ENCODE measurements around the gene EFS. TPM values are rescaled to one million over a fixed set of nuclear protein-coding genes. Genes with fewer than 3 reads are reported as not detected.

EFS gene
- total and polyA plus RNA-seq, 10 of the 15 experiments (the other 5 are each of a cell fraction or from before 2014, with no cell fraction given) = 0.08 TPM; not detected in 9

DNA sequence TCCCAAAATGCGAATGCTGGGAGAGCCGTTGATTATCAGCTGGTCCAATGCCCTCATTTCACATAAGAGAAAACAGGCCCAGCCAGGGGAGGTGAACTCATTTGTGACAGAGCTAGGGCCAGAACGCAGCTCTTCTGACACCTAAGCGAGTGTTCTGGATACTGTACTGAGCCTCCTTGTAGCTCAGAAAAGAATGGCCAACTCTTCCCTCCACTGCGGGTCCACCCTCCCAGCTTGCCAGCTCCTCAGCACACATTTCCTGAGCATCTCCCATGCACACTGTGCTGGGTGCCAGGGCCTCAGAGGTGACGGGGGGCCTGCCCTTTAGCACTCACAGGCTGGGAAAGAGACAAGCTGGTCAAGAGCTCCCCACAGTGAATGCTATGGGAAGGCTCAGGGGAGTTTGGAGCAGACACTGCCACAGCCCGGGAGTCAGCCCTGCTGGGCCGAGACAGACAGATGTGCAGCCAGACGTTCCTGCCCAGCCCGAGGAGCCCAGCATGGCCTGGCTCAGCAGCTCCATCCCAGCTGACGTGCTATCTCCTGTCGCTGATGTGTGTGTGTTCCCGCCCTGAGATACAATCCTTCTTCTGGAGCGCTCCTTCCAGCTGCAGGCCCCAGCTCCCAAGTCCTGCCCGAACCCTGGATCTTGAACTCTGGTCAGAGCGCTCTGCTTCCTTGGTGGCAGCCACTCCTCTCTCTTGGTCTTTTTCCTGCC lies 15.4 kb upstream of the EFS start:
- no peaks in the 10 kb centered on the region for H3K79me2 ChIP-seq (ENCODE audit: control insufficient read depth, insufficient read depth, low read length)
- intact Hi-C loops (cut with micrococcal nuclease; ENCODE audit: unreplicated experiment) = loop anchor here (1.0 to 2.0 kb wide), 3 partner anchors 52 to 260 kb away; no protein-coding TSS in a partner anchor
- H2AFZ ChIP-seq (ENCODE audit: control insufficient read depth, low read depth, low read length) = no peak overlapping the region
- POLR2A ChIA-PET = no interaction called here
- SMC1A ChIA-PET (ENCODE audit: uncharacterized antibody, unreplicated experiment) = interaction anchor here (0.6 to 2.1 kb wide), 11 partner anchors 54 to 1686 kb away, joined by 3 to 14 read pairs (median 4); partner anchors contain the start of genes HOMEZ and PABPN1
- H3K36me3 ChIP-seq (ENCODE audit: control insufficient read depth in 2 of 2, insufficient read depth in 2 of 2, low read length in 1 of 2) = no peaks in the 10 kb centered on the region
- DNase-seq (ENCODE audit: low read depth, low spot score) (no peak), ATAC-seq (peak; percentile 23), FAIRE-seq (no peak)
- H3K4me3 ChIP-seq = no peak overlapping the region
- RAD21 ChIA-PET (ENCODE audit: unreplicated experiment) = interaction anchor here (0.7 to 2.3 kb wide), 11 partner anchors 51 to 394 kb away, joined by 3 to 9 read pairs (median 5); partner anchors contain the start of gene PABPN1
- H3K4me1 ChIP-seq (ENCODE audit: control insufficient read depth, insufficient read depth, low read length) = no peaks in the 10 kb centered on the region
- H3K9ac ChIP-seq (ENCODE audit: control insufficient read depth, insufficient read depth, low read length) = no peak overlapping the region
- no peaks in the 10 kb centered on the region for H4K20me1 ChIP-seq (ENCODE audit: control insufficient read depth, insufficient read depth)
- 25% methylated on average over 16 of the region's 16 CpGs for WGBS (ENCODE audit: insufficient coverage, insufficient replicate concordance, low lambda C conversion rate, missing lambda C conversion rate)
- H3K4me2 ChIP-seq (ENCODE audit: control insufficient read depth, insufficient read depth) = no peak overlapping the region
- CTCF ChIA-PET = interaction anchor here (0.7 to 5.7 kb wide), 29 partner anchors 10 to 322 kb away, joined by 3 to 52 read pairs (median 4); partner anchors contain the start of gene C14orf119
- no peak overlapping the region for H3K27ac ChIP-seq (ENCODE audit: control insufficient read depth, insufficient read depth)
- no TSS peak for BruUV-seq (replicated peaks)
- H3K27me3 ChIP-seq (replicated peaks in 1 of 2; ENCODE audit: control insufficient read depth in 2 of 2, insufficient read depth in 2 of 2, low read length in 1 of 2) = no peaks in the 10 kb centered on the region; a peak in 1 of 4 replicates
- H3K9me3 ChIP-seq (replicated peaks; ENCODE audit: control insufficient read depth, insufficient read depth, low read length) = no peaks in the 10 kb centered on the region
- in situ Hi-C loops (cut with MboI) = loop anchor here (5.0 kb wide), 1 partner anchor 118 kb away; no protein-coding TSS in a partner anchor
- TF ChIP-seq TCF12 (IDR thresholded peaks at IDR 0.05; ENCODE audit: low read depth, low read length) = no peak
- no peak for TF ChIP-seq FOS (IDR thresholded peaks at IDR 0.05; ENCODE audit: borderline replicate concordance, extremely low read depth, insufficient read length)
- no peak for TF ChIP-seq TCF7 (IDR thresholded peaks at IDR 0.05; ENCODE audit: borderline replicate concordance)
- TF ChIP-seq PAX8 (IDR thresholded peaks at IDR 0.05) = no peak
- TF ChIP-seq KLF5 (IDR thresholded peaks at IDR 0.05; ENCODE audit: partially characterized antibody) = no peak
- TF ChIP-seq, protein P1, sequence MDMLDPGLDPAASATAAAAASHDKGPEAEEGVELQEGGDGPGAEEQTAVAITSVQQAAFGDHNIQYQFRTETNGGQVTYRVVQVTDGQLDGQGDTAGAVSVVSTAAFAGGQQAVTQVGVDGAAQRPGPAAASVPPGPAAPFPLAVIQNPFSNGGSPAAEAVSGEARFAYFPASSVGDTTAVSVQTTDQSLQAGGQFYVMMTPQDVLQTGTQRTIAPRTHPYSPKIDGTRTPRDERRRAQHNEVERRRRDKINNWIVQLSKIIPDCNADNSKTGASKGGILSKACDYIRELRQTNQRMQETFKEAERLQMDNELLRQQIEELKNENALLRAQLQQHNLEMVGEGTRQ (IDR thresholded peaks at IDR 0.05; ENCODE audit: borderline replicate concordance, low read depth, low read length) = no peak
- TF ChIP-seq CHD4 (IDR thresholded peaks at IDR 0.05) = no peak
- TF ChIP-seq, protein P2, sequence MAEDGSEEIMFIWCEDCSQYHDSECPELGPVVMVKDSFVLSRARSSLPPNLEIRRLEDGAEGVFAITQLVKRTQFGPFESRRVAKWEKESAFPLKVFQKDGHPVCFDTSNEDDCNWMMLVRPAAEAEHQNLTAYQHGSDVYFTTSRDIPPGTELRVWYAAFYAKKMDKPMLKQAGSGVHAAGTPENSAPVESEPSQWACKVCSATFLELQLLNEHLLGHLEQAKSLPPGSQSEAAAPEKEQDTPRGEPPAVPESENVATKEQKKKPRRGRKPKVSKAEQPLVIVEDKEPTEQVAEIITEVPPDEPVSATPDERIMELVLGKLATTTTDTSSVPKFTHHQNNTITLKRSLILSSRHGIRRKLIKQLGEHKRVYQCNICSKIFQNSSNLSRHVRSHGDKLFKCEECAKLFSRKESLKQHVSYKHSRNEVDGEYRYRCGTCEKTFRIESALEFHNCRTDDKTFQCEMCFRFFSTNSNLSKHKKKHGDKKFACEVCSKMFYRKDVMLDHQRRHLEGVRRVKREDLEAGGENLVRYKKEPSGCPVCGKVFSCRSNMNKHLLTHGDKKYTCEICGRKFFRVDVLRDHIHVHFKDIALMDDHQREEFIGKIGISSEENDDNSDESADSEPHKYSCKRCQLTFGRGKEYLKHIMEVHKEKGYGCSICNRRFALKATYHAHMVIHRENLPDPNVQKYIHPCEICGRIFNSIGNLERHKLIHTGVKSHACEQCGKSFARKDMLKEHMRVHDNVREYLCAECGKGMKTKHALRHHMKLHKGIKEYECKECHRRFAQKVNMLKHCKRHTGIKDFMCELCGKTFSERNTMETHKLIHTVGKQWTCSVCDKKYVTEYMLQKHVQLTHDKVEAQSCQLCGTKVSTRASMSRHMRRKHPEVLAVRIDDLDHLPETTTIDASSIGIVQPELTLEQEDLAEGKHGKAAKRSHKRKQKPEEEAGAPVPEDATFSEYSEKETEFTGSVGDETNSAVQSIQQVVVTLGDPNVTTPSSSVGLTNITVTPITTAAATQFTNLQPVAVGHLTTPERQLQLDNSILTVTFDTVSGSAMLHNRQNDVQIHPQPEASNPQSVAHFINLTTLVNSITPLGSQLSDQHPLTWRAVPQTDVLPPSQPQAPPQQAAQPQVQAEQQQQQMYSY (CRISPR knock-in tag; IDR thresholded peaks at IDR 0.05) = no peak
- TF ChIP-seq ZNF384 (IDR thresholded peaks at IDR 0.05; ENCODE audit: borderline replicate concordance, low read depth, low read length) = no peak
- TF ChIP-seq, protein P3, sequence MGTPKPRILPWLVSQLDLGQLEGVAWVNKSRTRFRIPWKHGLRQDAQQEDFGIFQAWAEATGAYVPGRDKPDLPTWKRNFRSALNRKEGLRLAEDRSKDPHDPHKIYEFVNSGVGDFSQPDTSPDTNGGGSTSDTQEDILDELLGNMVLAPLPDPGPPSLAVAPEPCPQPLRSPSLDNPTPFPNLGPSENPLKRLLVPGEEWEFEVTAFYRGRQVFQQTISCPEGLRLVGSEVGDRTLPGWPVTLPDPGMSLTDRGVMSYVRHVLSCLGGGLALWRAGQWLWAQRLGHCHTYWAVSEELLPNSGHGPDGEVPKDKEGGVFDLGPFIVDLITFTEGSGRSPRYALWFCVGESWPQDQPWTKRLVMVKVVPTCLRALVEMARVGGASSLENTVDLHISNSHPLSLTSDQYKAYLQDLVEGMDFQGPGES (IDR thresholded peaks at IDR 0.05) = no peak
- no peak for TF ChIP-seq PAX5 (IDR thresholded peaks at IDR 0.05; ENCODE audit: borderline replicate concordance, low read depth, low read length)
- no peak for TF ChIP-seq MEF2A (IDR thresholded peaks at IDR 0.05; ENCODE audit: insufficient read depth, low read depth, low read length)
- no peak for TF ChIP-seq RAD51 (IDR thresholded peaks at IDR 0.05)
